HPDE6-E6E7 (cell line): ENCODE results near the gene SYCE1.
"Not testable (repeated sequence)": the region's sequence is repeated elsewhere in the genome, so short reads cannot be mapped to it uniquely, and the experiment has no call there.

ENCODE experiments used
- DNase-seq: peaks from one replicate; pipeline ENCODE4 v3.0.0; 2011; ENCODE audit warnings: missing footprints; ENCODE audit errors: extremely low spot score

SYCE1 gene

DNA sequence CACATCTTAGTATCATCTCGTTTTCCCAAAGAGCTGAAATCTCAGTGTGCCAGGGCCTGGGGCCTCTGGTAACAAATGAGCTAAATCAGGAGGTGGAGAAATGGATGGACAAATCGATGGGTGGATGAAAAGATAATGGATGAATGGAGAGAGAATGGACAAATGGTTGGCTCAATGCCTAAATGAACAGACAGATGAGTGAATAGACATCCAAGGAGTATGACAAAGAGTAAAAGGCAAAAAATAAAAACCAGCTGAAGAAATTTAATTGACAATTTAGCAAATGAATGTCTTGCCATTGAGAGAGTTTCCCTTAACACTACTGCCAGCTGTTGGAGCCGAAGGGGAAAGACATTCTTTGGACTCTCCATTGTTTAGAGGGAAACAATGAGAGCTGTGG is 8.0 kb downstream of the SYCE1 start:
- no peak for DNase-seq

DNA sequence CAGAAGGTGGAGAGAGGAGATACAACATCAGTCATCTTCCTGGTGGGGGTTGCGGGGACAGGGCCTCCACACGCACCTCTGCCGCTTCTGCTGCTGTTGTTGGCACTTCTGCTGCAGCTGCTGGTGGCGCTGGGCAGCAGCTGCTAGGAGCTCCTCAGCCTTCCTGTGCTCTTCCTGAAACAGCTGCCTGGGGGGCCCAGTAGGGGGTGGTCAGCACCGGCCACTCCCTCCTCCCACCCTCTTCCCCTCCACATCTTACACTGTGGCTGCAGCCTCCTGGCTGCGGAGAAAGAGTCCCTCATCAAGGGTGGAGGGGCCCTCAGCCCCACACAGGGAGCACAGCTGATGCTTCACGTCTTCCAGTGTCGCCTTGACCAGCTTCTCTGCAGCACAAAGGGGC is 9.9 kb downstream of the SYCE1 start:
- DNase-seq, result no peak

DNA sequence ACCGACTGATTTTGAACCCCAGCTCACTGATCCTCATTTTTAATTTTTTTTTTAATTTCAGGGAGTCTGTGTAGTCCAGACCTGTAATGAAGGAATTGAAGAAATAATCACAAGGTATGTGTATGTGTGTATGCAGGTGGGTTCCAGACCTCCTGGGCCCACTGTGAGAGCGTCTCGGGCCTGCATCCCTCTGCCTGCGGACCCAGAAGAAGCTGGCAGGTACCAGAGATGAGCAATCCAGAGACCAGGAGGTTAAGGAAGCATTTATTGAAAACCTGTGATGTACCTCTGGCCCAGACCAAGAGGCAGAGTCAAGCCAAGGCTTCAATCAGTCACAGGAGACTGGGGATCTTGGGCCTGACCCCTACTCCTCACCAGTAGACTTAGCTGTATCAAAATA is 10.8 kb downstream of the SYCE1 start:
- DNase-seq, result no peak

DNA sequence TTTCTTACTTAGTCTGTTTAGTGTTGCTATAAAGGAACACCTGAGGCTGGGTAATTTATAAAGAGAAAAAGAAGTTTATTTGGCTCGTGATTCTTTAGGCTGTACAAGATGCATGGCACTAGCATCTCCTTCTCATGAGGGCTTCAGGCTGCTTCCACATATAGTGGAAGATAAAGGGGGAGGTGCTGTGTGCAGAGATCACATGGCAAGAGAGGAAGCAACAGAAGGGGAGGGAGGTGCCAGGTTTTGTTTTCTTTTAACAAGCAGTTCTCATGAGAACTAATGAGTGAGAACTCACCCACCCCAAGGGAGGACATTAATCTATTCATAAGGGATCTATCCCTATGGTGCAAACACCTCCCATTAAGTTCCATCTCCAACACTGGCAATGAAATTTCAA is 20.9 kb downstream of the SYCE1 start:
- no peak for DNase-seq

DNA sequence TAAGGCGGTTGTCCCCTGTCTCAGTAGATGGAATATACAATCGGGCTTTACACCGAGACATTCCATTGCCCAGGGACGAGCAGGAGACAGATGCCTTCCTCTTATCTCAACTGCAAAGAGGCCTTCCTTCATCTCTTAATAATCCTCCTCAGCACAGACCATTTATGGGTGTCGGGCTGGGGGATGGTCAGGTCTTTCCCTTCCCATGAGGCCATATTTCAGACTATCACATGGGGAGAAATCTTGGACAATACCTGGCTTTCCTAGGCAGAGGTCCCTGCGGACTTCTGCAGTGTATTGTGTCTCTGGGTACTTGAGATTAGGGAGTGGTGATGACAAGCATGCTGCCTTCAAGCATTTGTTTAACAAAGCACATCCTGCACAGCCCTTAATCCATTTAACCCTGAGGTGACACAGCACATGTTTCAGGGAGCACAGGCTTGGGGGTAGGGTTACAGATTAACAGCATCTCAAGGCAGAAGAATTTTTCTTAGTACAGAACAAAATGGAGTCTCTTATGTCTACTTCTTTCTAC is 23.9 kb downstream of the SYCE1 start:
- DNase-seq, result not testable (repeated sequence)

DNA sequence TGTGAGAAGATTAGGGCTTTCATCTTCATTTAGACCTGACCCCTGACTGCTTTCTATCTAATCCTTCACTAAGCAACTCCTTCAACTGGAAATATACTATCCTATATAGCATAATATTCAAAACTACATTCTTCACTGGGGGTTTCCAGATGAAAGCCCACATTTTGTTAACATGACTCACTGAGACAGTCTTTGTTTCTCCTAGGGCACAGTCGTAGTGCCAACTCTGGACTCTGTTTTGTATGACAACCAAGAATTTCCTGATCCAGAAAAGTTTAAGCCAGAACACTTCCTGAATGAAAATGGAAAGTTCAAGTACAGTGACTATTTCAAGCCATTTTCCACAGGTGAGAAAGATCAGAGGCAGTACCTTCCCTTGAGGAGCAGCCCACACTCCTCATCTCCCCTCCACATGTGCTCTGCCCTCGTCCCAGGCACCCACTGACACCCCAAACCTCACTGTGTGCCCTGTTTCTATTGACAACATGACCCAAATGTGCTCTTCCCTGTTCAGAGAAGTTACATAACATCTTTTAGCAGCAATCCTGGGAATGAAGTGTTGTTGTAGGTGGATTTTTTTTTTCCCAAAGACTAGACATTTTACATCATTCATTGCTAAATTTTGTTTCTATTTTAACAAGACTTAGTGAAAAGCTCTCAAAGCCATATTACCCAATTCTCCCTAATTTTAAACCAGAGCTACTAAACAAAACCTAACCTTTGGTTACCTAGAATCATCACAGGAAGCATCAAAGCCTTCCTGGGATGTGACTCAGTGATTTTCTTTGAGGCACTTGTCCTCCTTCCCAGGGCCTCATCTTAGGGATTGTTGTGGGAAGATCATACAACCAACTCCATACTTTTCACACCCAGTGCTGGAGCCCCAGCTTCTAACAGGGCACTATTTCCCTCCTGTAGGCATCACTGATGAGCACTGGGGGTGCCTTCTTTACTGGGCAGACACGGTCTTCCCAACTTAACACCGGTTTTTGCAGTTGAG is 27.5 kb downstream of the SYCE1 start:
- no peak for DNase-seq

DNA sequence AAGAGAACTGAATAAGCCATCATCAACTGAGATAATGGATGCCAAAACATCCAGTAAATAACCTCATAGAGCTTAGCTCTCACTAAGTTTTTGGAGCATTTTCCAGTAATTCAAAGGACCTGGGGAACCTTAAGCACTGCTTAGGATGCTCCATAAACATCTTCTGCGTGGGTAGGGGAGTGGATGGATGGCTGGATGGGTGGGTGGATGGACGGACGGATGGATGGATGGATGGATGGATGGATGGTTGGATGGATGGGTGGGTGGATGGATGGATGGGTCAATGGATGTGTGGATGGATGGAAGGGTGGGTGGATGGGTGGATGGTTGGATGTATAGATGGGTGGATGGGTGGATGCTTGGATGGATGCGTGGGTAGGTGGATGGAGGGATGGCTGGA is 29.2 kb downstream of the SYCE1 start:
- no peak for DNase-seq

DNA sequence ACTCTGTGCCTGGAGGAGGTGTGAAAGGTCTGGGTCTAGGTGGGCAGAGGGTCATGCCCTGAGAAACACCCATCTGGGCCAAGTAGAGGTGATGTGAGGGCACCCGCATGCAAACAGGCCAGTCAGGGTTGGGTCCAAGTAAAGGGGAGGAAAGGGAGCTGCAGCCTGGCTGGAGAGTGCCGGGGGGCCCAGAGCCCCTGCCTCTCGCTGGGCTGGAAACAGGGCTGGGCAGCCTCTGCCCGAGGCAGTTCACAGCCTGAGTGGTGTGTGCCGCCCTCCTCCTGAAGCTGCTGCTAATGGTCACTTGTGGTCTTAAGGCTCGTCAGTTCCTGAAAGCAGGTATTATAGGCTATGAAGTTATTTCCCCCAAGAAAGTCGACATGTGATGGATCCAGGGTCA is 31.0 kb downstream of the SYCE1 start:
- no peak for DNase-seq

DNA sequence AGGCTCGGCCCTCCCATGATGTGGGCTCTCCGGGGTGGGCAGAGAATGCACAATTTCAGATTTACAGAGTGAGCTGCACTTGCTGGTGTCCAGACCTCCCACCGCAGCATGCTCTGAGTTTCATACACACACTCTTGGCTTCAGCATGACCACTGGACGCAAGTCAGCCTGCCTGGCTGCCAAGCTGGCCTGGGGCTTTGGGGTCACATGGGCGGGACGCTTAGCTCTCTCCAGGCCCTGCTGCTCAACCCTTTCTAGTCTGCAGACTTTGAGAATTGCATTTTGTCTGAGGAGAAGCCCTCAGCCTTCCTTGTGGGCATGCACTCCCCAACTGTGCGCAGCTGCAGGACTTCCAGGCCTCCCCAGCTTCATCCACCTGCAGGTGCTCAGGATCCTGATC is 32.5 kb downstream of the SYCE1 start:
- DNase-seq, result no peak

DNA sequence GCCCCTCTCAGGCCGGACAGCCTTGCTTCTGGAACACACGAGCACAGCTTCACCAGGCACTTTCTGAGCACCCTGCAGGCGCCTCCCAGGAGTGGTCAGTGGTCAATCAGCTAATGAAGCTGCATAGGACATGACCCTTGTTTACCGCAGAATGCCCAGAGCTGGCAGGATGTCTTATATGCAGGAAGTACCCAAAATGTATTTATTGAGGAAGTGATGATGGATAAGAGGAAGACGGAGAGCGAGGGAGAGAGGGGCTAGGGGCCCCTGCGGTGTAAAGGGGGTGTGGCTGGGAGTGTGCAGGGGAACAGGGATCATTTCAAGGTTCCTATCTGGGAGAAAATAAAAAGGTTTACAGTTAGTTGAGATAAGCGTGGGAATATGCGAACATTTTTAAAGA is 34.9 kb downstream of the SYCE1 start:
- no peak for DNase-seq

DNA sequence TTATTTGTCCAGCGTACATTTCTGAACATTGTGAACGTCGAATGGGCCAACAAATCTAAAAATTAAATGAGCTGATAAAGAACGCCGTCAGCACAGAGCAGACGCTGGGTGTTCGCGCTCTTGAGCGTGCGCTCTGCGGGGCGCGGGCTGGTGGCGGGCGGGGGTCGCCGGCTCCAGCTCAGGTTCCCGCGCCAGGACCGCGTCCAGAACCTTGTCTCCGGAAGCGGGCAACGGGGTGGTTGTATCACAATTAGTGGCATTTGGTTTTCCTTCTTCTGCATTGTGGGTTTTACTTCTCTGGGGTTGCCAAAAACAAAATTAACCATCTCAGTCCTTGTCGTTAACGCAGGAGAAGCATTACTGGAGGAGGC is 35.8 kb downstream of the SYCE1 start:
- DNase-seq, result no peak

DNA sequence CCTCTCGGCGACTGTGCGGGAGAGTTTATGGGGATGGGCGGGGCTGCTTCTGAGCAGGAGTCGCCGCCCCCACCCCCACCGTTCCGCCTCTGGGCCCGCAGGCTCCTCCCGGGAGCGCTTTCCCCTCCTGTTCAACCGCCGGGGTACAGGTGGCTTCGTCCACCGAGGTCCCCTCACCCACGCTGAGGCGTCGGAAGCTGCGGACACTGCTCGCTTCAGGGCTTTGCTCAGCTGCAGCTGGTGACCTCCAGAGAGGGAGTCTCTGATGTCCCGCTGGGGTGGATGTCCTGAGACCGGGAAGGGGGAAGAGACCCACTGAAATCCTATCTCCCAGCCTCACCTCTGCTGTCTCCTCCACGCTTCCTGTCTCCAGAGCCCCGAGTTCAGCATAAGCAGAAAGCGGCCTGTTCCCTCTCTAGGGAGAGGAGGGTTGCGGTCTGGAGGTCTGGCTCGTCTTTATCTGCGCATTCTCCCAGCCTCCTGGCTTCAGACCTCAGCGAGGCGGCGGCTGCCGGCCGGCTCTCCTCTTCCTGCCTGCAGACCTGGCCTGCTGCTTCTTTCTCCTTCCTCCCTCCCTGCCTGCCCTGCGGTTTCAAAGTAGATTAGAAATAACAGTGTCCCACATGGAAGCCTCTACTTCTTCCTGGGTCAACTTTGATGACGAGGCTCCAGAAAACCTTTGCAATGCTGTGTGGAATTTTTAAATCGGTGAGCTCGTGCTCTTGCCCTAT is 36.4 kb downstream of the SYCE1 start:
- DNase-seq, result no peak

DNA sequence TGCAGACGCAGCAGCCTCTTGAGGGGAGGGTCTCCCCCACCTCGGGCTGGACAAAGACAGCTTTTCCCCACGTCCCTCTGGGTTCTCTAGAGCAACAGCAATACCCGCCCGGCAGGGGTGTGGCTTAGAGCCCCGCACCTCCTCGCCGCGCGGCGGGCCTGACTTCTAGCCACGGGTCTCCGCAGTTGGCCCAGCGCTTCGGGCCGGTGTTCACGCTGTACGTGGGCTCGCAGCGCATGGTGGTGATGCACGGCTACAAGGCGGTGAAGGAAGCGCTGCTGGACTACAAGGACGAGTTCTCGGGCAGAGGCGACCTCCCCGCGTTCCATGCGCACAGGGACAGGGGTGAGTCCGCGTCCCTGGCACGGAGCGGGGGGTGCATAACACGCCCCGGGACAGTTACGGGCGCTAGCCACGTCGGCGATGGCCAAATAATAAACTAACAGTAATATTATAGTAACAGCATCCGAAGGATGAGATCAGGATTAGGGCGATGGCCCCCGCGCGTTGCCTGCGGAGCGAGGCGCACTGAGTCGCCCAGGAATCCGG is 37.0 kb downstream of the SYCE1 start:
- DNase-seq, result no peak

DNA sequence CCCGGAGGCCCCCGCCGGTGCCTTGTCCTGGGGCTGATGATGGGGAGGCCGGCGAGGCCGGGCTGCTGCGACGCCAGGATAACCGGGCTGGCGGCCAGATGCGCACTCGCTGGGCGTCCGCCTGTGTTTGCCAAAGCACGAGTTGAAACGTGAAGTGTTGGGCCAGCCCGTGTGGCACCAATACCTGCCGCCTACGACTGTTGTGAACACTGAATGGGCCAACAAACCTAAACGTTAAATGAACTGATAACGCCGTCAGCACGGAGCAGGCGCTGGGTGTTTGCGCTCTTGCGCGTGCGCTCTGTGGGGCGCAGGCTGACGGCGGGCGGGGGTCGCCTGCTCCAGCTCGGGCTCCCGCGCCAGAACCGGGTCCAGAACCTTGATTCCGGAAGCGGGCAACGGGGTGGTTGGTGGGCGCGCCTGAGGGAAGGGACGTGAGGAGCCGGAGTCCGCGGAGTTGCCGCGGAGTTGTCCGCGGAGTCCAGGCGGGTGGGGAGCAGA is 37.6 kb downstream of the SYCE1 start:
- no peak for DNase-seq

DNA sequence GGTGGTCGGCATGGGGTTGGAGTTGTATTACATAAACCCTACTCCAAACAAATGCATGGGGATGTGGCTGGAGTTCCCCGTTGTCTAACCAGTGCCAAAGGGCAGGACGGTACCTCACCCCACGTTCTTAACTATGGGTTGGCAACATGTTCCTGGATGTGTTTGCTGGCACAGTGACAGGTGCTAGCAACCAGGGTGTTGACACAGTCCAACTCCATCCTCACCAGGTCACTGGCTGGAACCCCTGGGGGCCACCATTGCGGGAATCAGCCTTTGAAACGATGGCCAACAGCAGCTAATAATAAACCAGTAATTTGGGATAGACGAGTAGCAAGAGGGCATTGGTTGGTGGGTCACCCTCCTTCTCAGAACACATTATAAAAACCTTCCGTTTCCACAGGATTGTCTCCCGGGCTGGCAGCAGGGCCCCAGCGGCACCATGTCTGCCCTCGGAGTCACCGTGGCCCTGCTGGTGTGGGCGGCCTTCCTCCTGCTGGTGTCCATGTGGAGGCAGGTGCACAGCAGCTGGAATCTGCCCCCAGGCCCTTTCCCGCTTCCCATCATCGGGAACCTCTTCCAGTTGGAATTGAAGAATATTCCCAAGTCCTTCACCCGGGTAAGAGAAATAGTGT is 38.3 kb downstream of the SYCE1 start, which contains the start of gene CYP2E1:
TSS of gene CYP2E1 (plus strand) at position 407 of the 632 bp plus-strand sequence. CDS start at position 440, 33 bp downstream.
- no peak for DNase-seq

DNA sequence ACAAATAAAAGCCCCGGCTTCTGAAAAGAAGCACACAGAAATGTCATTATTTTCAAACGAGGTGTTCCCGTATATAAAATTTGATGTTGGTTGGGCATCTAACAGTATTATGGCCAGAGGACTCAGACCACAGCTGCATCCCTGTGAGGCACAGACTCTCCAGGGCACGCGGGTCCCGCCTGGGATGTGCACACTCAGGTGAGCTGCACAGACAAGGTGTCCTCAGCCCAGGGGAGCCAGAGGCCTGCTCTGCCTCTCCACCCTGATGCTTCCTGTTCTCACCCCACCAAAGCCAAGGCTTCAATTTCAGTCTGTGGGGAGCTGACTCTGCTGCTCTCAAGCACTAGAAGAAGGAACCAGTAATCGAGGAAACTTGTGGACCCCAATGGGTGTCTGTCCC is 39.9 kb downstream of the SYCE1 start:
- no peak for DNase-seq

DNA sequence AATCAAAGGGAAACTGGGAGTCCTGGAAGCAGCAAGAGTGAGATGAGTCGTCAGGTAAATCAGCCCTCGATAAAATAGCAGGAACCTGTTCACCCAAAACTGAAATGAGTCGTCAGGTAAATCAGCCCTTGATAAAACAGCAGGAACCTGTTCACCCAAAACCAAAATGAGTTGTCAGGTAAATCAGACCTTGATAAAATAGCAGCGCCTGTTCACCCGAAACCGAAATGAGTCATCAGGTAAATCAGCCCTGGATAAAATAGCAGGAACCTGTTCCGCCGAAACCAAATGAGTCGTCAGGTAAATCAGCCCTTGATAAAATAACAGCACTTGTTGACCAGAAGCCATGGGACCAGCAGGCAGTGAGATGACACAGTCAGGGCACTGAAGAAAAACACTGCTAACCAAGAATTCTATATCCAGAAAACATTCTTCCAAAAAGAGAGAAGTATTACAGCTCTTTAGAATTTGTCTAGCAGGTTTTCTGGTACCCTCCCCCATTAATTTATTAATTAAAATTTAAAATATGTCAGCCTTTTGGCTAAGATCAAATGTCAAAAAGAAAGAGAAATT is 41.7 kb downstream of the SYCE1 start:
- DNase-seq, result no peak

DNA sequence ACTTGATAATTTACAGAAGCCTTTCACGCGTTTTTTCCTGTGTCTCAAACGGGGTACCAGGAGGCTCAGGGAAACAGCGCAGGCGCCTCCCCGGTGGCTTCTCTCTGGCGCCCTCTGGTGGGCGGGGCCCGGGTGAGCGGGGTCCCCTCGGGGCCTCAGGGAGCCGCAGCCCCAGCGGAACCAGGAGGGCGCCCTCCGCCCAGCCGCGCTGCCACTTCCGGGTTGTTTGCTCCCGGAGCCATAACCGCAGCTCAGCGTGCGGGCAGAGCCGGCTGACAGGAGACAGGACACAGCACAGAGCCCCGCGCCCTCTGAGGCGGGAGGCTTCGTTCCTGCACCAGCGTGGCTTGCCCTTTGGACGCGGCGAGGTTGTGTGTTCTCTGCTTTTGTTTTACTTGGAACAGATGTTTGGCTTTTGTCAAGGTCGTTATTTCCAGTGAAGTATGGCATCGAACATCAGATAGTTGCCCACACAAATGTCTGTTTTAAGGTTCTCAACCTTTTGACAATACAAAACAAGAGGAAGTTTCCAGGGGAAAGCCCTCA is 45.1 kb downstream of the SYCE1 start:
- no peak for DNase-seq

DNA sequence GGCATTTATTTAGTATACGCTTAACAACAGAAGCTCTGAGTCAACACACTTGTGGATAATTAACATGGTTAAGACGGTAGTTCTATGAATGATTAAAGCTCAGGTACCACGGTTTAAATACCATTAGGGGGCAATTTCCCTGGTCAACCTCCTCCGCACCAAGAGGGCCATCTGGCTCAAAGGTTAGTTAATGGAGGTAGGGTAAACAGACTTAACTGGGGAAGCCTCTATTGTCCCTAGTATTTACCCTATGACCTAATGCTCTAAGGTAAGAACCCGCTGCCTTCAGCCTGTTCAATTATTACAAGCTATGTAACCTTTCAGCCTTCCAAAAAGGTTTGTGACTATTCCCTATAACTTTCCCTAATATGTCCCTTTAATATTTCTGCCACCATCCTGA is 46.9 kb downstream of the SYCE1 start:
- DNase-seq, result not testable (repeated sequence)

DNA sequence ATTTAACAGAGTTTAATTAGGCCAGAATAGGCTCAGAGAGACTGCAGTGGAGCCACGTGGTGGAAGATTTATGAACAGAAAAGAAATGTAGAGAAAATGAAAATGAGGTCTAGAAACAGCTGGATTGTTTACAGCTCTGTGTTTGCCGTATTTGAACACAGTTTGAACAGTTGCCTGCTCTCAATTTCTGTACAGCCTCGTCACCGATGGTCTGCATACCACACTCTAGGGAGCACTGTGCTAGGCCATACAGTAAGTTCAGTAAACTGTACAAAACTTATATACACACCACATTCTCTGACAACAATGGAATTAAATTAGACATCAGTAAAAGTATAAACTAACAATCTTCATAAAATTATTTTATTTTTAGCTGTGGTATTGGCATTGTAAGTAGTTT is 49.3 kb downstream of the SYCE1 start:
- no peak for DNase-seq

DNA sequence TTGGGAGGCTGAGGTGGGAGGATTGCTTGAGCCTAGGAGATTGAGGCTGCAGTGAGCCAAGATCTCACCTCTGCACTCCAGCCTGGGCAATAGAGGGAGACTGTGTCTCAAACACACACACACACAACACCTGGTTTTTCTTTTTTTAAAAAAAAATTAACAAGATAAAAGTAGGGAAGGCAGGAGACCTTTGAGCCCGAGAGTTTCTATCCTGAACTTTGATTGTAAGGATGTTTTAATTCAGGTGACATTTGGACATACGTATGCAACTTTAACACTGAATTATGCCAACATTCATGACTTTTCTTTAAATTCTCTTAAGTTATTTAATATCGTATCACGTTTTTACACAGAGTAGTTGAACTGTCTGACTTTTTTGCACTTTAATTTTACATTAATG is 49.9 kb downstream of the SYCE1 start:
- no peak for DNase-seq
